GM19438 (cell line): Measurements from ENCODE around the gene IFI35.
"Not testable (repeated sequence)": the region's sequence is repeated elsewhere in the genome, so short reads cannot be mapped to it uniquely, and the experiment has no call there.

Experiments used
- ATAC-seq: cut with Tn5 transposase; IDR thresholded peaks from one replicate; pipeline ENCODE4 v1.9.1; 2021; ENCODE audit warnings: low read depth; ENCODE audit not compliant: unreplicated experiment

The IFI35 gene

GRCh38 chr17:43044024-43044423 lies 37.4 kb downstream of the IFI35 start:
- ATAC-seq: no peak

GRCh38 chr17:43051969-43052368 lies 45.4 kb downstream of the IFI35 start:
- no peak for ATAC-seq

DNA sequence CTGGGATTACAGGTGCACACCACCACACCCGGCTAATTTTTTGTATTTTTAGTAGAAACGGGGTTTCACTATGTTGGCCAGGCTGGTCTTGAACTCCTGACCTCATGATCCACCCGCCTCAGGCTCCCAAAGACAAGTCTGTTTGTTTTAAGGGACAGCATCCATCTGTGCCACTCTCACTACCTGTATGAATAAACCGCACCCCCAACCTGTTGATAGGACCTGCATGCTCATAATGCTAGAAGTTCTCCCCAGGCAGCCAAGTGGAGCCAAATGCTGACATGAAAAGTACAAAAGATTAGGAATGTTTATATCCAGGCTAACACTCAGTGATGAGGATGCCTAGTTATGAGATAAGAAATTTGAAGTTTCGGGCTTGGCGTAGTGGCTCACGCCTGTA lies 46.4 kb downstream of the IFI35 start:
- not testable (repeated sequence) for ATAC-seq

DNA sequence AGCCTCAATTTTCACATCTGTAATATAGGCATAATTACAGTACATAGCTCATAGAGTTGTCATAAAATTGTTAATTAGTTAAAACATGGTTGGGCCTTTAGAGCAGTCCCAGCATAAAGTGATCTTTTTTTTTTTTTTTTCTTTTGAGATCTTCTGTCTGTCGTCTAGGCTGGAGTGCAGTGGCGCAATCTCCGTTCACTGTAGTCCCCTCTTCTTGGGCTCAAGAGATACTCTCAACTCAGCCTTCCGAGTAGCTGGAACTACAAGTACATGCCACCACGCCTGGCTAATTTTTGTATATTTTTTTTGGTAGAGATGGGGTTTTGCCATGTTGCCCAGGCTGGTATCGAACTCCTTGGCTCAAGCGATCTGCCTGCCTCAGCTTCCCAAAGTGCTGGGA lies 49.5 kb downstream of the IFI35 start:
- ATAC-seq: no peak

DNA sequence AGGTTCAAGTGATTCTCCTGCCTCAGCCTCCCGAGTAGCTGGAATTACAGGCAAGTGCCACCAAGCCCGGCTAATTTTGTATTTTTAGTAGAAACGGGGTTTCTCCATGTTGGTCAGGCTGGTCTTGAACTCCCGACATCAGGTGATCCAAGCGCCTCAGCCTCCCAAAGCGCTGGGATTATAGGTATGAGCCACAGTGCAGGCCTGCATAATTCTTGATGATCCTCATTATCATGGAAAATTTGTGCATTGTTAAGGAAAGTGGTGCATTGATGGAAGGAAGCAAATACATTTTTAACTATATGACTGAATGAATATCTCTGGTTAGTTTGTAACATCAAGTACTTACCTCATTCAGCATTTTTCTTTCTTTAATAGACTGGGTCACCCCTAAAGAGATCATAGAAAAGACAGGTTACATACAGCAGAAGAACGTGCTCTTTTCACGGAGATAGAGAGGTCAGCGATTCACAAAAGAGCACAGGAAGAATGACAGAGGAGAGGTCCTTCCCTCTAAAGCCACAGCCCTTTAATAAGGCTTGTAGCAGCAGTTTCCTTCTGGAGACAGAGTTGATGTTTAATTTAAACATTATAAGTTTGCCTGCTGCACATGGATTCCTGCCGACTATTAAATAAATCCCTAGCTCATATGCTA lies 56.5 kb downstream of the IFI35 start:
- no peak for ATAC-seq
